K562 (cell line): Measurements from ENCODE around the gene LIPE. TPM values are rescaled to one million over a fixed set of nuclear protein-coding genes. Genes with fewer than 3 reads are reported as not detected.
A peak's percentile ranks its signal among the peaks of the same experiment; 100 is the strongest.

Experiments used
- EP400 ChIP-seq: fragments of 450-650 bp; IDR thresholded peaks from 2 replicates; pipeline ENCODE4 v1.6.1; 2017; ENCODE audit warnings: antibody characterized with exemption, mild to moderate bottlenecking, moderate library complexity
- FOXJ2 ChIP-seq: fragments of 200-800 bp; sonication (Bioruptor generic); IDR thresholded peaks from 2 replicates; pipeline ENCODE4 v1.6.1; 2016; ENCODE audit warnings: missing genetic modification characterization, missing compliant biosample characterization
- MGA ChIP-seq: fragments of 450-650 bp; IDR thresholded peaks from 2 replicates; pipeline ENCODE4 v1.6.1; 2016; ENCODE audit warnings: mild to moderate bottlenecking, moderate library complexity
- NBN ChIP-seq: fragments of 450-650 bp; IDR thresholded peaks from 2 replicates; pipeline ENCODE4 v1.6.1; 2016; ENCODE audit warnings: low read depth, mild to moderate bottlenecking
- NFE2L1 ChIP-seq: fragments of 450-650 bp; IDR thresholded peaks from 2 replicates; pipeline ENCODE4 v1.6.1; 2016; ENCODE audit warnings: missing genetic modification characterization, low read depth, mild to moderate bottlenecking, missing compliant biosample characterization, moderate library complexity, borderline replicate concordance
- PYGO2 ChIP-seq: fragments of 450-650 bp; IDR thresholded peaks from 2 replicates; pipeline ENCODE4 v1.6.1; 2016; ENCODE audit warnings: mild to moderate bottlenecking, missing genetic modification characterization, moderate library complexity, missing compliant biosample characterization
- TAF1 ChIP-seq: IDR thresholded peaks from 2 replicates; pipeline ENCODE4 v1.6.1; 2011; ENCODE audit warnings: mild to moderate bottlenecking, low read length, moderate library complexity; ENCODE audit not compliant: insufficient read depth, control insufficient read depth, severe bottlenecking; ENCODE audit errors: extremely low read depth
- TRIM24 ChIP-seq, 2 experiments: fragments of 450-650 bp; IDR thresholded peaks; 2 replicates each; pipeline ENCODE4 v1.6.1; 2016
- polyA plus RNA-seq, 8 experiments: library from polyadenylated mRNA; depleted of rRNA in 4 of 8; stranded (reverse) in 5 of 8; unstranded in 3 of 8; fragments of >200 nt; fragmentation: Nextera tagmentation in 2 of 8; fragmentation: Illumina TruSeq in 1 of 8; extraction: Ambion mirVana in 2 of 8; extraction: Trizol in 1 of 8; gene quantifications; 2 replicates each; pipeline versions ENCODE4 v1.2.1 to v1.2.3, GENCODE V29; 2011 to 2014; ENCODE audit warnings: inconsistent platforms in 1 of 8, missing spikeins in 1 of 8
- total RNA-seq, 7 experiments: library from RNA; depleted of rRNA in 6 of 7; stranded (reverse); fragments of >200 nt in 6 of 7; fragmentation: Illumina TruSeq in 2 of 7; extraction: Trizol in 2 of 7; gene quantifications; 2 replicates each; pipeline versions ENCODE4 v1.2.1 to v1.2.3, GENCODE V29; 2011 to 2021; ENCODE audit warnings: low replicate concordance in 1 of 7
- TF ChIP-seq, protein P1 (sequence below): fragments of 450-650 bp; IDR thresholded peaks from 2 replicates; pipeline ENCODE4 v1.6.1; 2017; ENCODE audit warnings: antibody characterized with exemption, mild to moderate bottlenecking

LIPE gene
- total and polyA plus RNA-seq, 9 of the 15 experiments (the other 6 are each of a cell fraction or from before 2014, with no cell fraction given): 0.22 TPM; not detected in 8

- TF ChIP-seq MGA (peak; percentile 62; the same call in 1 of the 2 replicates), PYGO2 (no peak), EP400 (peak; percentile 68), TAF1 (peak; percentile 69), NBN (peak; percentile 21; the same call in 1 of the 2 replicates), NFE2L1 (no peak), TRIM24 (IDR thresholded peaks at IDR 0.05) (no peak), FOXJ2 (no peak)
- TF ChIP-seq, protein P1, sequence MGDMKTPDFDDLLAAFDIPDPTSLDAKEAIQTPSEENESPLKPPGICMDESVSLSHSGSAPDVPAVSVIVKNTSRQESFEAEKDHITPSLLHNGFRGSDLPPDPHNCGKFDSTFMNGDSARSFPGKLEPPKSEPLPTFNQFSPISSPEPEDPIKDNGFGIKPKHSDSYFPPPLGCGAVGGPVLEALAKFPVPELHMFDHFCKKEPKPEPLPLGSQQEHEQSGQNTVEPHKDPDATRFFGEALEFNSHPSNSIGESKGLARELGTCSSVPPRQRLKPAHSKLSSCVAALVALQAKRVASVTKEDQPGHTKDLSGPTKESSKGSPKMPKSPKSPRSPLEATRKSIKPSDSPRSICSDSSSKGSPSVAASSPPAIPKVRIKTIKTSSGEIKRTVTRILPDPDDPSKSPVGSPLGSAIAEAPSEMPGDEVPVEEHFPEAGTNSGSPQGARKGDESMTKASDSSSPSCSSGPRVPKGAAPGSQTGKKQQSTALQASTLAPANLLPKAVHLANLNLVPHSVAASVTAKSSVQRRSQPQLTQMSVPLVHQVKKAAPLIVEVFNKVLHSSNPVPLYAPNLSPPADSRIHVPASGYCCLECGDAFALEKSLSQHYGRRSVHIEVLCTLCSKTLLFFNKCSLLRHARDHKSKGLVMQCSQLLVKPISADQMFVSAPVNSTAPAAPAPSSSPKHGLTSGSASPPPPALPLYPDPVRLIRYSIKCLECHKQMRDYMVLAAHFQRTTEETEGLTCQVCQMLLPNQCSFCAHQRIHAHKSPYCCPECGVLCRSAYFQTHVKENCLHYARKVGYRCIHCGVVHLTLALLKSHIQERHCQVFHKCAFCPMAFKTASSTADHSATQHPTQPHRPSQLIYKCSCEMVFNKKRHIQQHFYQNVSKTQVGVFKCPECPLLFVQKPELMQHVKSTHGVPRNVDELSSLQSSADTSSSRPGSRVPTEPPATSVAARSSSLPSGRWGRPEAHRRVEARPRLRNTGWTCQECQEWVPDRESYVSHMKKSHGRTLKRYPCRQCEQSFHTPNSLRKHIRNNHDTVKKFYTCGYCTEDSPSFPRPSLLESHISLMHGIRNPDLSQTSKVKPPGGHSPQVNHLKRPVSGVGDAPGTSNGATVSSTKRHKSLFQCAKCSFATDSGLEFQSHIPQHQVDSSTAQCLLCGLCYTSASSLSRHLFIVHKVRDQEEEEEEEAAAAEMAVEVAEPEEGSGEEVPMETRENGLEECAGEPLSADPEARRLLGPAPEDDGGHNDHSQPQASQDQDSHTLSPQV: no peak
Observed at GRCh38 chr19:42396381-42397262, 30.6 kb downstream of the LIPE start (continued).
